ENCODE data around the gene SLIT1.

SLIT1 gene

DNA sequence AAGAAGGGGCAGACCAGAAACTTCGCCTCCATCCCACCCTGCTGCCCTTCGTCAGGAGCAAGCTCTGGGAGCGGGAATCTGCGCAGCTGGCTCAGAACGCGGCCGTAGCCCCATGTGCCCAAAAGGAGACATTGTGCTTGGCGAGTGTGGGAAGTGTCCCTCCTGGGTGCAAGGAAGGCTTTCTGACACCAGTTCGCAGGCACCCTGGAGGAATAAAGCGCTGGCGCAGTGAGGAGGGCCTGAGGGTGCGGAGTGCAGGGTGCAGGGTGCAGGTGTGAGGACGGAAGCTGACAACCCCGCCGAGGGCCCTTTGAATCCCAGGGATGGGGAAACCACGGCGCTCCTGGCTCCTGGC, 811 bp downstream of the SLIT1 start:
- DNase-seq: no peak
- H3K27ac Mint-ChIP-seq: no peak overlapping the region
- H3K4me3 Mint-ChIP-seq: peak overlapping the region; percentile 66 to 67
- H3K27me3 Mint-ChIP-seq: peaks cover 5% of the 10 kb centered on the region
- H3K4me1 Mint-ChIP-seq: peaks cover 17% of the 10 kb centered on the region
- ATAC-seq: peak; percentile 5
- no peaks in the 10 kb centered on the region for H3K9me3 Mint-ChIP-seq

DNA sequence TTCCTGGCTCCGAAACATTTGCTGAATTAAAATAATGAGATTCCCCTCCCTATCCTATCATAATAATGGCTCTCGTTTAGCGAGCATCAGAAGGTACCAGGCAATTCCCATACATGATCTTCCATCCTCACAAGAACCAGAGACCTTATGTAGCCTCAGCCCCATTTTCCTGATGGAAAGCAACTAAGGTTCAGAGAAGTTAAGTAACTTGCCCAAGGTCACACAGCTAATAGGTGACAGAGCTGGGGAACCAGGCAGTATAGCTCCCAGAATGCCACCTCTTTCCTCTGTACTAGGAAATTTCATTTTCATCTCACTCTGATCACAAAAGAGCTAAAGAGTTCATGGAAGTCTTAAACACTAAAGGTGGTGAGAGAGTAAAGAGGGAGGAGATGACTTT, 2.4 kb downstream of the SLIT1 start:
- ATAC-seq (no peak), DNase-seq (no peak)
- Mint-ChIP-seq H3K9me3 (no peaks in the 10 kb centered on the region), H3K4me1 (peaks cover 17% of the 10 kb centered on the region), H3K27me3 (no peaks in the 10 kb centered on the region), H3K4me3 (no peak overlapping the region), H3K27ac (no peak overlapping the region)

DNA sequence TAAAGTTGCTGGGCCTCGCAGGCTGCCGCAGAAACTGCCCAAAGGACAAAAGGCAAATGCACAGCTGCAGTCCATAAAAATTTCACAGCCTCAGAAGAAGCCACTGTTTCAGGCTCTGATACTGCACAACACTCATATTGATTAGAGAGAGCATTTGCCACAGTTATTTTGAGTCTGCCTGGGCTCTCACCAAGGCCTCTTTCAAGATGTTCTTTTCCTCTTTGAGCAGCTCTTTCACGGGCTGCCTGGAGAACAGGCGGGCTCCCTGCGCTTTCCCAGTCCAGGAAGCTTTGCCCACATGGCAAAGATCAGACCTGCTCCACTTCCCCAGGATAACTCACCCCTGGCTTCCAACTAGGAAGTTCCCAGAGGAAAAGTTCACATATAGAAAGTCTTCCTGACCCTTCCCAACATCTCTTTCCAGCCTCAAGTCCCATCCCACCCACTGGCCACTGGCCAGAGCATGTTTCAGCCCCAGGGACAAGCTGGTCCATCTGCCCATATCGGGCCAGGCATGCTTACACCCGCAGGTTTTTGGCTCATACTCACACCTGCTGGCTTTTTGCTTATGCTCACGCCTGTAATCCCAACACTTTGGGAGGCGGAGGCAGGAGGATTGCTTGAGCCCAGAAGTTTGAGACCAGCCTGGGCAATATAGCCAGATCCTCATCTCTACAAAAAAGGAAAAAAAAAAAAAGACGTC, 3.3 kb downstream of the SLIT1 start:
- DNase-seq (no peak), ATAC-seq (no peak)
- H3K9me3 Mint-ChIP-seq: no peaks in the 10 kb centered on the region
- H3K27ac Mint-ChIP-seq: no peak overlapping the region
- H3K4me1 Mint-ChIP-seq: peaks cover 17% of the 10 kb centered on the region
- H3K4me3 Mint-ChIP-seq: no peak overlapping the region
- H3K27me3 Mint-ChIP-seq: no peaks in the 10 kb centered on the region

DNA sequence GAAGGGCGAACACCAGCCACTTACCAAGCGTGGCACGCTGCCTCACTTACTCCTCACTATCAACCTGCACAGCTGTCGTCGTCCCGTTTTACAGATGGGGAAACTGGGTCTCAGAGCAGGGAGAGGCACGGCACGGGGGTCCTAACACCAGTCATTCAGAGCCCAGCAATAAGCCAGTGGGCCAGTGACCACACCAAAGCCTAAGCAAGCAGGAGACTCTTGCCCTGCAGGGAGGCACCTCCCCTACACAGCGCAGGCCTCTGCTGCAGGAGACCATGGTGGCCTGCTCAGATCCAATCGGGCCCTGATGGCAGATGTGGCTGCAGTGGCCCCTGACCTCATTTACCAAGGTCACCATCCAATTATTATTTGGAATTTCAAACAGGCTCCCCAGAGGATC, 4.8 kb downstream of the SLIT1 start:
- ATAC-seq (no peak), DNase-seq (no peak)
- H3K4me1 Mint-ChIP-seq: peaks cover 11% of the 10 kb centered on the region
- no peaks in the 10 kb centered on the region for H3K27me3 Mint-ChIP-seq
- H3K4me3 Mint-ChIP-seq: no peak overlapping the region
- H3K9me3 Mint-ChIP-seq: no peaks in the 10 kb centered on the region
- H3K27ac Mint-ChIP-seq: no peak overlapping the region

DNA sequence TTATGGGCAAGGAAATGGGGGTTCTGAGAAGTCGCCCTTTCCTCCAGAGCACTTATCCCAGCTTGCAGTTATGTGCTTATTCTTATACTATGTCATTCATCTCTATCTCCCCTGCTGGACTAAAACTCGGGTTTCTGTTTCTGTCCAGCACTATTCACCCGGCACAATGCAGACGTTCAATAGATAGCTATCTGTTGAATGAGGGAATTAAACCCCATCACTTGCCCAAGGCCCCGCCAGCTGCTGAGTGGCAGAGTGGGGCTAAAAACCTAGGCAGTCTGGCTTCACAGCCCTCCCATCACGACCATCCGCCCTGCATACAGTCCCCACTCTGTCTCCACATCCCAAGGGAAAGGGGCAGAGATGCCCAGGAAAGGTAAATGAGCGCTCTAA, 5.4 kb downstream of the SLIT1 start:
- Mint-ChIP-seq H3K4me1 (peaks cover 11% of the 10 kb centered on the region), H3K4me3 (no peak overlapping the region), H3K9me3 (no peaks in the 10 kb centered on the region), H3K27me3 (no peaks in the 10 kb centered on the region), H3K27ac (no peak overlapping the region)
- no peak for ATAC-seq
- DNase-seq: no peak

DNA sequence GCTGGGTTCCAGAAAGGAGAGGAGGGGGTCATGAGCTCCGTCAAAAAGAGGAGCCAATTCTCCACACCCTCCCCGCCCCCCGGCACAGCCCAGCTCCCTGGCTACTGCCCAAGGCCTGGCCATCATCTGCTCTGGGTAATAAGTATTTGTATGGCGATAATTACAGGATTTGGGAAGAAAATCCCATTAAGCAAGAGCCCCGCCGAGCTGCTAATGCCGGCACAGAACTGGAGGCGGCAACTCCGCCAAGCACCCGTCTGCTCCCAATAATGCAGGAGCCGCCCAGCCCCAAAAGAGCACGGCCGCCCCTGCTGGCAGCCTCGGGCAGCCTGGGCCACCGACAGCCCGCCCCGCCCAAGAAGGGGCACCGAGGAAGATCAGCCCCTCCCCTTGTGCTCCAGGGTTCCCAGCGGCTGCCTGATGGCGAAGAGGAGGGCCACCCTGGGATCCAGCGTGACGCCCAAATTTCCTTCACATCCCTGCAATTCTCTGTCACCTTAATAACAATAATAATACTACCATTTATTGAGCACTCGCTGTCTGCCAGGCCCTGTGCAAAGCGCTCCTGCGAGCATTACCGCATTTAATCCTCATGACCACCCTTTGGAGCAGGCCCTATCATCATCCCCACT, 5.9 kb downstream of the SLIT1 start:
- DNase-seq (no peak), ATAC-seq (no peak)
- H3K4me3 Mint-ChIP-seq: no peak overlapping the region
- H3K9me3 Mint-ChIP-seq: no peaks in the 10 kb centered on the region
- peaks cover 7% of the 10 kb centered on the region for H3K4me1 Mint-ChIP-seq
- H3K27ac Mint-ChIP-seq: no peak overlapping the region
- no peaks in the 10 kb centered on the region for H3K27me3 Mint-ChIP-seq

DNA sequence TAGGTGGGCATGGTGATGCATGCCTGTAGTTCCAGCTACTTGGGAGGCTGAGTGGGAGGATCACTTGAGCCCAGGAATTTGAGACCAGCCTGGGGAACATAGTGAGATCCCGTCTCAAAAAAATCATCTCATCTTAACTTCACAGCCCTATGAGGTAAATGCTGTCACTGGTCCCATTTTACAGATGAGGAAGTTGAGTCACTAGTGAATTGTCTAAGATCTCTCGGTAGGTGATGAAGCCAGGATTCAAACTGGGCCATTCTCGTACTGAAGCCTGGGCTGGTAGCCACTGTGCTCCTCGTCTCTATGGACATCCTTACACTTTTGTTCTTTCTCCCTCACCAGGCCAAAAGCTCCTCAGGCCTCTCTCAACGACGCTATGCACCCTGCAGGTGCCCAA, 6.4 kb downstream of the SLIT1 start:
- DNase-seq: no peak
- ATAC-seq: no peak
- Mint-ChIP-seq H3K27me3 (no peaks in the 10 kb centered on the region), H3K4me1 (peaks cover 4% of the 10 kb centered on the region), H3K27ac (no peak overlapping the region), H3K9me3 (no peaks in the 10 kb centered on the region), H3K4me3 (no peak overlapping the region)

DNA sequence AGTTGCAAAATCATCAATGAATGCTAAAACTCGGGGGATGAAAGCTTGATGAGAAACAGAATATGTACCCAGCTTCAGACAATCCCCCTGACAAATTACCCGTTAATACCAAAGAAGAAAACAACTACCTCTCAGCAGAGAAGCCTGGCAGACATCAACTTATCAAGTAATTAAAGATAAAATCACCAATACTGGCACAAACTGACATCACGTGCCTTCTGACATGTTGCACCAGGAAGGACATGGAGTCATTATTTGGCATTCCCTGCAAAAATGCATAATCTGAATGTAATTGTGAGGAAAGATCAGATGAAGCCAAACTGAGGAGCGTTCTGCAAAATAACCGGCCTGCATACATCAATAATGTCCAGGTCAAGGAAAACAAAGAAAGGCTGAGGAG, 7.7 kb downstream of the SLIT1 start:
- ATAC-seq: no peak
- DNase-seq: no peak
- no peak overlapping the region for H3K4me3 Mint-ChIP-seq
- no peaks in the 10 kb centered on the region for H3K9me3 Mint-ChIP-seq
- H3K27ac Mint-ChIP-seq: no peak overlapping the region
- peaks cover 4% of the 10 kb centered on the region for H3K4me1 Mint-ChIP-seq
- H3K27me3 Mint-ChIP-seq: no peaks in the 10 kb centered on the region

DNA sequence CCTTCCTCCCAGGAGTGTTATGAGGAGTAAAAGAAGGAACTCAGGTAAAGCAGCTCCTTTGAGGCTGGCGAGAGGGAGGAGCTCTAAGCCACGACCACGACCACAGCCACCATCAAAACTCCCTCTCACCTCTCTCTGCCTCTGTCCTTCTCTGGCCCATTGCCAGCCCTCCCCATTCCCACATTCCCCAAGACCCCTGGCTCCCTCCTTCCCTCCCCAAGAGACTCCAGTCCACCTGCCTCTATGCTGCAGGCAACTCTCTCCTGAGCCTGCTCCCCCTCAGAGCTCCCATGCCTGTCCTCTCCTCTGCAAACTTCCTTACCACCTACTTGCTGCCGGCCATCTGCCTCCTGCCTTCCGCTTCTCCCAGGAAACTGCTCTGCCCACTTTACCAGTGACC, 9.5 kb downstream of the SLIT1 start:
- H3K4me3 Mint-ChIP-seq: no peak overlapping the region
- H3K4me1 Mint-ChIP-seq: peaks cover 4% of the 10 kb centered on the region
- no peak overlapping the region for H3K27ac Mint-ChIP-seq
- no peaks in the 10 kb centered on the region for H3K9me3 Mint-ChIP-seq
- DNase-seq (no peak), ATAC-seq (no peak)
- H3K27me3 Mint-ChIP-seq: peaks cover 10% of the 10 kb centered on the region

DNA sequence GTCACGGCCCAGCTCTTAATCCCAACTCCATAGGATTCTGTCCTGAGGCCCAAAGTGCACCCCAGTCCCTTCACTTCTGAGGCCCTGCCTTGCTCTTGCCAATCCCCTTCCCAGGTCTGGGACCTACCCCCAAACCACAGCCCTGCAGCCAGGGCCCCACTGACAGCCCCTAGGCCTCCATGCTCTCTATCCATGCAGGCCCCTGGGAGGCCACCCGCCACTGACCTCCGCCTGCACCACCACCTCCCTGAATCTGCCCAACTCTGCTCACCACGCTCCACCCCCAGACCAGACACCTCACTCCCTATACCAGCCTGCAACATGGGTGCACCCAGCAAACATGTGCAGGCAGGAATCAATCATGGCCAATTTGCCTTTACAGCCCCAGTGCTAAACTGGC, 10.2 kb downstream of the SLIT1 start:
- Mint-ChIP-seq H3K4me3 (no peak overlapping the region), H3K4me1 (peaks cover 4% of the 10 kb centered on the region), H3K9me3 (no peaks in the 10 kb centered on the region), H3K27me3 (peaks cover 15% of the 10 kb centered on the region), H3K27ac (no peak overlapping the region)
- ATAC-seq (no peak), DNase-seq (no peak)

DNA sequence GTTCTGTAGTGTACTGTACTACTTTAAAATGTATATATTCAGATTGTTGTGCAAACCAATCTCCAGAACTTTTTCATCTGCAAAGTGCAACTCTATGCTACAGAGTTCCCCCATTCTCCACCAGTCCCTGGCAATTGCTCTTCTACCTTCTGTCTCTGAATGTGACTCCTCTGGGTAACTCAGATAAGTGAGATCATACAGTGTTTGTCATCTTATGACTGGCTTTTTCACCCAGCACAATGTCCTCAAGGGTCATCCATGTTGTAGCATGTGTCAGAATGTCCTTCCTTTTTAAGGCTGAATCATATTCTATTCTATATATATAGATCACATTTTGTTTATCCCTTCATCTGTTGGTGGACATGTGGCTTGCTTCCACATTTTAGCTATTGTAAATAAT, 10.8 kb downstream of the SLIT1 start:
- peaks cover 4% of the 10 kb centered on the region for H3K4me1 Mint-ChIP-seq
- no peaks in the 10 kb centered on the region for H3K9me3 Mint-ChIP-seq
- no peak overlapping the region for H3K27ac Mint-ChIP-seq
- ATAC-seq (no peak), DNase-seq (no peak)
- peaks cover 21% of the 10 kb centered on the region for H3K27me3 Mint-ChIP-seq
- H3K4me3 Mint-ChIP-seq: no peak overlapping the region

DNA sequence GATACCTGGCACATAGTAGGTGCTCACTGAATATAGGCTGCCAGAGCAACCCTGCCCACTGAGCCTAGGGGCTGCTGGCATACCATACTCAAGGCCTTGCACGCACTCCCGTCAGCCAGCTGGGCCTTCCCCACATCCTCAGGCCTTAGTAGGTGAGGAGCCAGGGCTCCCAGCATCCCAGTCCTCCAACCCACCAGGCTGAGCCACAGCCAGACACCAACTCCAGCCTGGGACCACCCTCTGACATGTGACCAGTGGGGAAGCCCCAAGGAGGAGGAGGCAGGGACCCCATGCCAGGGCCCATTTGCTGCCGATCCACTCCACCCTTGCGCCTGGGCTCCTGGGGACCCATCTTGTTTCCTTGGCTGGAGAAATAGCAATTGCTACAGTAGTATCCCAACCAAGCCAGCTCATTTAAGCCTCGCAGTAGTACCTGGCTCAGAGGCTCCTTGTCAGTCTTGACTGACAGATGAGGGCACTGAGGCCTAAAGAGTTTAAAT, 11.4 kb downstream of the SLIT1 start:
- peaks cover 28% of the 10 kb centered on the region for H3K27me3 Mint-ChIP-seq
- no peak overlapping the region for H3K4me3 Mint-ChIP-seq
- peaks cover 4% of the 10 kb centered on the region for H3K4me1 Mint-ChIP-seq
- ATAC-seq (no peak), DNase-seq (no peak)
- no peaks in the 10 kb centered on the region for H3K9me3 Mint-ChIP-seq
- H3K27ac Mint-ChIP-seq: no peak overlapping the region

DNA sequence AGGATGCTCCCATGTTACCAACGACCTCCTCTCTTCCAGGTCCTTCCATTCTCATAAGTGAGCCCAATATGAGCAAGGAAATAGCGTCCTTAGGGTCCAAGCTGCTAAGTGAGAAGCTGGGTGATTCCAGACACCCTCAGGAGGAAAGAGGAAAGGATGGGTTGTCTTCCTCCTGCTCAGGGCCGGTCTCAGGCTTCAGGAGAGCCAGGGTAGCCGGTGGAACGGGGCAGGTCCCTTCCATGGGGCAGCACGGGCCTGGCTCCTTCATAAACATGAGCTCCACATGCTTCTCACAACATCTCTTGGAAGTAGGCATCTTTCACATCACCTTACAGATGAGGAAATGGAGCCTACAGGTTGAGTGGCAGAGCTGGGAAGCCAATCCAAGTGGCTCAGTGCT, 12.7 kb downstream of the SLIT1 start:
- H3K27ac Mint-ChIP-seq: no peak overlapping the region
- peaks cover 4% of the 10 kb centered on the region for H3K4me1 Mint-ChIP-seq
- peaks cover 34% of the 10 kb centered on the region for H3K27me3 Mint-ChIP-seq
- H3K9me3 Mint-ChIP-seq: no peaks in the 10 kb centered on the region
- ATAC-seq (no peak), DNase-seq (no peak)
- H3K4me3 Mint-ChIP-seq: no peak overlapping the region

DNA sequence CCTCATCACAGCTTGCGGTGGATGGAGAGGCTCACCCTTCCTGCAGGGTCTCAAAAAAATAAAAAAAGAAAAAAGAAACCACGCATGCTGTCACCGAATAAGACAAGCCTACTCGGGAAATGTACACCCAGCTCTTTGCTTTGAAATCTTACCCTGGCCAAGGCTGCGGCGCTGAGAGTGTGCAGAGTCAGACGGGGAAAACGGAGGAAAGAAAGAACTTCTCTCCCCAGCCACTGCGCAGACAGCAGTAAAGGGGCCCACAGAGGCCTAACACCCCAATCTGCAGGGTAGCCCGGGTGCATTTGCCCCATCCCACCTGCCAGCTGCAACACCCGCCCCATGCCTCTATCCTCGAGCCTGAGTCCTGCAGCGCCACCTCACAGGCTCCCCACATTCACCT, 14.8 kb downstream of the SLIT1 start:
- Mint-ChIP-seq H3K4me3 (no peak overlapping the region), H3K4me1 (peaks cover 4% of the 10 kb centered on the region), H3K9me3 (no peaks in the 10 kb centered on the region), H3K27ac (no peak overlapping the region), H3K27me3 (peaks cover 34% of the 10 kb centered on the region)
- DNase-seq: no peak
- ATAC-seq: no peak

DNA sequence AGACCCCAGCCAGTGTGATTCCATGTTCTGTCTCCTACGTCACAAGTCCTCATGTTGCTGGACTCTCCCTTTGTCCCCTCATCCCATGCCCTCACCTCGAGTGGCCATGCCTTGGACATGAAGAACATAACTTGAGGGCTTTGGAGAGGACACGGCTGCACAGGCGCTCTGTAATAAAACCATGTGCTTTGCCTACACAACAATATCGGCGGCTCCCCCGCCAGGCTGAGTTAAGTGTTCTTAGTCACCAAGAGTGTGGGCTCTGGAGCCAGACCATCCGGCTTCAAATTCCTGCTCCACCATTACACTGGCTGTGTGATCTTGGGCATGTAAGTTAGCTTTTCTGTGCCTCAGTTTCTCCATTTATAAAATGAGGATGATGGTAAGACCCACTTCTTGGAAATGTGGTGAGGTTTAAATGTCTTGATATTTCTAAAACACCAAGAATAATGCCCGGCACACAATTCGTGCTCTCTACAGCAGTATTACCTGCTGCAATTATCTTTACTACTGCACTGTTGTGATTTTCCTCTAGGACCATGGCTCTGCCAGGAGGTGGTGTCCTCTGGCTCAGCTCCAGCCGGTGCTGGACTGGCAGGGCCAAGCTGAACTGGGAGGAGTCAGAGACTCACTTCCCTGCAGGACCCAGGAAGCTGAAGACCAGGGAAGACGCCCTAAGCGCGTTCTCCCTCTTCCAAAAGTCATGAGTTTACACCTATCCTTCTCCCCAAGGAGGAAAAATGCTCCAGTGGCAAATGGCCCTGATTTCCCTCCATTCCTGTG, 15.7 kb downstream of the SLIT1 start:
- DNase-seq (no peak), ATAC-seq (no peak)
- peaks cover 34% of the 10 kb centered on the region for H3K27me3 Mint-ChIP-seq
- H3K9me3 Mint-ChIP-seq: no peaks in the 10 kb centered on the region
- no peaks in the 10 kb centered on the region for H3K4me1 Mint-ChIP-seq
- H3K27ac Mint-ChIP-seq: no peak overlapping the region
- H3K4me3 Mint-ChIP-seq: no peak overlapping the region

DNA sequence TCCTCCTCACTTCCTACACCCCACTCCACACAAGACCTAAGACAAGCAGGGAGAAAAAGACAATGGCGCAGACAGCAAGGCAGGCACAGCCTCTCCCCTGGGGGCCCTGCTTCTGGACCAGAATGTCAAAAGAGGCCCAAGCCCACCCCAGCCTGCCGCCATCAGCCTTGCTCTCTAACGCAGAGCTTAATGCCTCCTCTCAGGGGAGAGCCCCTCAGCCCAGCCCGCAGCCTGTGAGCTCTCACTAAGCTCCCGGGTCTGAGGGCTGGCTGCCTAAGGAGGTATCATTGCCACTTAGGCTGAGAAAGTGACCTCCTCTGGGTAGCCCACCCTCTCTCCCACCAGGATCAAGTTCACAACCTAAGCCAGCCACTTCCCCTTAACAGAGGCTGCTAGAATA, 16.7 kb downstream of the SLIT1 start:
- Mint-ChIP-seq H3K4me3 (no peak overlapping the region), H3K27me3 (peaks cover 34% of the 10 kb centered on the region), H3K9me3 (no peaks in the 10 kb centered on the region), H3K27ac (no peak overlapping the region), H3K4me1 (no peaks in the 10 kb centered on the region)
- ATAC-seq (no peak), DNase-seq (no peak)

Measured in stimulated activated naive CD8-positive, alpha-beta T cell treated with anti-CD3 and anti-CD28 coated beads, Interleukin-15, amount 100 ng/mL, for 72 hours (primary cell).